Progenitor cell of endocrine pancreas (in vitro differentiated cells): Measurements from ENCODE around the gene APOBEC4. TPM values are rescaled to one million over a fixed set of nuclear protein-coding genes. Genes with fewer than 3 reads are reported as not detected.

ENCODE experiments used
- DNase-seq: peaks from one replicate; pipeline ENCODE4 v3.0.0; 2021; ENCODE audit warnings: low spot score; ENCODE audit not compliant: unreplicated experiment
- H3K27ac Mint-ChIP-seq: 2 replicates; pipeline ENCODE4 v1.8.0; 2021; ENCODE audit warnings: mild to moderate bottlenecking, moderate library complexity, mixed read lengths
- H3K27me3 Mint-ChIP-seq: 2 replicates; pipeline ENCODE4 v1.8.0; 2021; ENCODE audit warnings: mixed read lengths
- H3K36me3 Mint-ChIP-seq: 2 replicates; pipeline ENCODE4 v1.8.0; 2022; ENCODE audit warnings: mixed read lengths; ENCODE audit not compliant: insufficient read depth
- H3K4me1 Mint-ChIP-seq: 2 replicates; pipeline ENCODE4 v1.8.0; 2021; ENCODE audit warnings: low read depth, mixed read lengths
- H3K4me3 Mint-ChIP-seq: 2 replicates; pipeline ENCODE4 v1.8.0; 2021; ENCODE audit warnings: low read depth, mild to moderate bottlenecking, moderate library complexity, mixed read lengths
- H3K9me3 Mint-ChIP-seq: 2 replicates; pipeline ENCODE4 v1.8.0; 2021; ENCODE audit warnings: low read depth, mixed read lengths
- CTCF ChIP-seq: fragments of 200-600 bp; sonication (generic); IDR thresholded peaks from one replicate; pipeline ENCODE4 v1.5.0; 2021; ENCODE audit warnings: antibody characterized with exemption, mild to moderate bottlenecking; ENCODE audit not compliant: unreplicated experiment
- long read RNA-seq: library from polyadenylated mRNA; unstranded; transcript quantifications from one replicate; pipeline ENCODE4 v2.0.0, GENCODE V29; 2020
- total RNA-seq: library from RNA; stranded (reverse); gene quantifications from 2 replicates; pipeline ENCODE4 v1.2.1, GENCODE V29; 2021

The APOBEC4 gene, protein sequence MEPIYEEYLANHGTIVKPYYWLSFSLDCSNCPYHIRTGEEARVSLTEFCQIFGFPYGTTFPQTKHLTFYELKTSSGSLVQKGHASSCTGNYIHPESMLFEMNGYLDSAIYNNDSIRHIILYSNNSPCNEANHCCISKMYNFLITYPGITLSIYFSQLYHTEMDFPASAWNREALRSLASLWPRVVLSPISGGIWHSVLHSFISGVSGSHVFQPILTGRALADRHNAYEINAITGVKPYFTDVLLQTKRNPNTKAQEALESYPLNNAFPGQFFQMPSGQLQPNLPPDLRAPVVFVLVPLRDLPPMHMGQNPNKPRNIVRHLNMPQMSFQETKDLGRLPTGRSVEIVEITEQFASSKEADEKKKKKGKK
- total RNA-seq: not detected in 2 replicates
- long read RNA-seq: 0 reads

- no peaks in the 10 kb centered on the region for H3K36me3 Mint-ChIP-seq
- H3K27ac Mint-ChIP-seq: peak within 1 kb of the TSS; percentile 81
- peaks cover 11% of the 10 kb centered on the region for H3K4me1 Mint-ChIP-seq
- H3K27me3 Mint-ChIP-seq: no peaks in the 10 kb centered on the region
- H3K9me3 Mint-ChIP-seq: no peaks in the 10 kb centered on the region
- no peak for DNase-seq
- TF ChIP-seq CTCF: no peak
- no peak within 1 kb of the TSS for H3K4me3 Mint-ChIP-seq
Measured at GRCh38 chr1:183652547-183653461, at the start of gene APOBEC4. TSS of gene APOBEC4 (minus strand) at chr1:183653316. CDS start at chr1:183648781, 4,535 bp downstream.

- Mint-ChIP-seq H3K27ac (no peak overlapping the region), H3K9me3 (no peaks in the 10 kb centered on the region), H3K36me3 (no peaks in the 10 kb centered on the region), H3K4me1 (peaks cover 26% of the 10 kb centered on the region), H3K4me3 (no peak overlapping the region), H3K27me3 (no peaks in the 10 kb centered on the region)
- TF ChIP-seq CTCF: no peak
- DNase-seq: no peak
Measured at GRCh38 chr1:183702813-183703198, 49.7 kb upstream of the APOBEC4 start.

GRCh38 chr1:183702087-183702812, 49.1 kb upstream of the APOBEC4 start:
- Mint-ChIP-seq H3K27me3 (no peaks in the 10 kb centered on the region), H3K36me3 (no peaks in the 10 kb centered on the region), H3K27ac (no peak overlapping the region), H3K4me3 (no peak overlapping the region), H3K9me3 (no peaks in the 10 kb centered on the region), H3K4me1 (peaks cover 28% of the 10 kb centered on the region)
- DNase-seq: no peak
- TF ChIP-seq CTCF: no peak

DNA sequence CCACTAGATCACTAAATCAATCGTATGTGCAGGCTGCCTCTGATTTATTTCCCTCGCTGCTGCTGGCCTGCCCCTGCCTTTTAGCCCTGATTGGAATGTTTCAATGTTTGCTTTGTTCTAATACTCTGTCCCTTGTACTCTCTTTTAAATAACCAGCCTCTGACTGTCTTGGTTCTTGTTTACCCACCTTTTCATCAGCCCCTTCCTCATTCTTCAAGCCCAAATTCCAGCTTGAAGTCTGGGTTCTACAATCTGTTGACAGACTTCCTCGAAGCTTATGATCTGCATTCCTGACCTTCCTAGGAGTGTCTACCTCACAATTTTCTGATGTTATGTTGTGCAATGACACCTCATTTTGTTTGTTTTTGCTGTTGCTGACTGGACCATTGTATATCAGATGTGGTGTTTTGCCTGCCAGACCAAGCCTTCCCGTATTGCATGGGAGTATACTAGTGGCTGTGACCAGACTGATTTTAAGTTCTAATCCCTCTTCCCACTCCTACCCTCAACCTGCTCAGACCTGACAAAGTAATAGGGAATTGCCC, 46.6 kb upstream of the APOBEC4 start:
- no peak overlapping the region for H3K4me3 Mint-ChIP-seq
- H3K36me3 Mint-ChIP-seq: no peaks in the 10 kb centered on the region
- DNase-seq: no peak
- H3K27me3 Mint-ChIP-seq: no peaks in the 10 kb centered on the region
- peak overlapping the region; percentile 93 for H3K27ac Mint-ChIP-seq
- H3K9me3 Mint-ChIP-seq: no peaks in the 10 kb centered on the region
- H3K4me1 Mint-ChIP-seq: peaks cover 31% of the 10 kb centered on the region
- TF ChIP-seq CTCF: no peak
